ENCODE results near the gene CSN3.
A peak's percentile ranks its signal among the peaks of the same experiment; 100 is the strongest.
"Not testable (repeated sequence)": the region's sequence is repeated elsewhere in the genome, so short reads cannot be mapped to it uniquely, and the experiment has no call there.

The CSN3 gene

GRCh38 chr4:70242297-70242696 is at the start of gene CSN3:
CSN3 (plus strand) TSS chr4:70242597; CDS start chr4:70244820, 2,223 bp downstream.
- FAIRE-seq, result not testable (repeated sequence)

GRCh38 chr4:70192895-70193294 is 49.5 kb upstream of the CSN3 start:
- no peak for FAIRE-seq

- FAIRE-seq, result no peak
Measured at GRCh38 chr4:70195425-70195824, 47.0 kb upstream of the CSN3 start, which contains the start of gene ODAM. ODAM (plus strand) TSS chr4:70195725; CDS start chr4:70196544, 819 bp downstream.

- FAIRE-seq, result no peak
Measured at GRCh38 chr4:70196857-70197256, 45.5 kb upstream of the CSN3 start.

GRCh38 chr4:70197842-70198241 is 44.6 kb upstream of the CSN3 start:
- no peak for FAIRE-seq

GRCh38 chr4:70203601-70204000 is 38.8 kb upstream of the CSN3 start:
- no peak for FAIRE-seq

- not testable (repeated sequence) for FAIRE-seq
Measured at GRCh38 chr4:70212752-70213151, 29.6 kb upstream of the CSN3 start.

GRCh38 chr4:70216109-70216508 is 26.3 kb upstream of the CSN3 start:
- FAIRE-seq, result peak; percentile 68

GRCh38 chr4:70216550-70216949 is 25.8 kb upstream of the CSN3 start:
- not testable (repeated sequence) for FAIRE-seq

GRCh38 chr4:70221389-70221788 is 21.0 kb upstream of the CSN3 start:
- not testable (repeated sequence) for FAIRE-seq

GRCh38 chr4:70221818-70222217 is 20.6 kb upstream of the CSN3 start:
- not testable (repeated sequence) for FAIRE-seq

- no peak for FAIRE-seq
Measured at GRCh38 chr4:70225824-70226223, 16.6 kb upstream of the CSN3 start, which contains the start of gene FDCSP. FDCSP (plus strand) TSS chr4:70226124; CDS start chr4:70231195, 5,071 bp downstream.

GRCh38 chr4:70236125-70236524 is 6.3 kb upstream of the CSN3 start:
- no peak for FAIRE-seq

GRCh38 chr4:70239131-70239883 is 3.1 kb upstream of the CSN3 start:
- FAIRE-seq, result no peak

GRCh38 chr4:70239884-70240591 is 2.4 kb upstream of the CSN3 start:
- no peak for FAIRE-seq

GRCh38 chr4:70243091-70243490 is 694 bp downstream of the CSN3 start:
- FAIRE-seq, result no peak

- no peak for FAIRE-seq
Measured at GRCh38 chr4:70251250-70251944, 9.0 kb downstream of the CSN3 start.

- no peak for FAIRE-seq
Measured at GRCh38 chr4:70251945-70252277, 9.5 kb downstream of the CSN3 start.

- no peak for FAIRE-seq
Measured at GRCh38 chr4:70269674-70270073, 27.3 kb downstream of the CSN3 start.

GRCh38 chr4:70277121-70277520 is 34.7 kb downstream of the CSN3 start:
- FAIRE-seq, result no peak

- no peak for FAIRE-seq
Measured at GRCh38 chr4:70280567-70280966, 38.2 kb downstream of the CSN3 start.

- no peak for FAIRE-seq
Measured at GRCh38 chr4:70288651-70289050, 46.3 kb downstream of the CSN3 start.

- FAIRE-seq, result no peak
Measured at GRCh38 chr4:70291341-70291740, 48.9 kb downstream of the CSN3 start.

Data from endometrium (tissue), 2 donors.